T-helper 2 cell treated with Interferon-gamma antibody and Interleukin-4, amounts not matched to agents 5 μg/mL and 100 μg/mL, for 36 hours (primary cell): ENCODE results near the gene POLN.

Experiments
- DNase-seq: peaks from one replicate; pipeline ENCODE4 v3.0.0; 2021; ENCODE audit warnings: low spot score
- H3K27ac Mint-ChIP-seq: one replicate; pipeline ENCODE4 v1.8.0; 2021; ENCODE audit warnings: mild to moderate bottlenecking, mixed read lengths
- H3K27me3 Mint-ChIP-seq: one replicate; pipeline ENCODE4 v1.8.0; 2021; ENCODE audit warnings: low read depth, mixed read lengths
- H3K36me3 Mint-ChIP-seq: one replicate; pipeline ENCODE4 v1.8.0; 2021; ENCODE audit warnings: low read depth, mixed read lengths
- H3K4me1 Mint-ChIP-seq: one replicate; pipeline ENCODE4 v1.8.0; 2021; ENCODE audit warnings: low read depth, mixed read lengths
- H3K4me3 Mint-ChIP-seq: one replicate; pipeline ENCODE4 v1.8.0; 2022; ENCODE audit warnings: mild to moderate bottlenecking, moderate library complexity, mixed read lengths
- H3K9me3 Mint-ChIP-seq: one replicate; pipeline ENCODE4 v1.8.0; 2021; ENCODE audit warnings: mixed read lengths

Gene POLN

DNA sequence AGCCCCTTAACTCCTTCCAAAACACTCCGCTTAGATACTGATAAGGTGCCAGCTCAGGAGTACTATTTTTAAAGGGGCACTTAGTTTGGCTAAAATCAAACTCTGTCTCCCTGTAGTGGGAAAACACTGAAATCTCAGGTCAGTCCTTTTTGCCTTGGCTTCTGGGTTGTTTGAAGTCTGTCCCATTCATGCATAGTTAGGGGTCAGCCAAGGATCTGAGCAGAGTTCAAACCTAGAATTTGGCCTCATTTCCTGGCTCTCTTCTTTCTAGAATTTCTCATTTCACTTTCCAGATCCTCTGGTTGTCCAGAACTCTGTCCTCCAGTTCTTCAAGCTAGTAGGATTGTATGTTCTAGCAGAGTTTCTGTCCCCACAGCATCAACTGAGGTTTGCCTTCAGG is 151.3 kb downstream of the POLN start:
- Mint-ChIP-seq H3K36me3 (no peaks in the 10 kb centered on the region), H3K9me3 (no peaks in the 10 kb centered on the region), H3K27me3 (peaks cover 11% of the 10 kb centered on the region), H3K27ac (no peak overlapping the region), H3K4me3 (no peak overlapping the region), H3K4me1 (no peaks in the 10 kb centered on the region)
- no peak for DNase-seq

DNA sequence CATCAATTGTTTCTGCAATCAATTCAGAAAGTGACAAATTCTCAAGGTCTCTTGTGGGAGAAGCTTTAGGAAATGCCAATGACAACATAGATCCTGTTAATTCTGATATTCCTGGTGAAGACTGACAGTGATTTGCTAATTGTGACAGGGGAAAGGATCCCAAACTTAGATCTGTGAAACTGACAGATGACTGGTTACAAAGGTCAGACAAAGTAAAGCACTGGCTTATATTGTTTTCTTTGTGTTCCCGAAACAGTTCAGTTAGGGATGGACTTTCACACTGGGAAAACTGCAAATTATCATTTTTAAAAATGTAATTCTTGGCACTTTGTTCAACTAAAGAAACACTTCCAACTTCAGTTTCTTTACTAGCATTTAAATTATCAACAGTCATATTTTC is 152.7 kb downstream of the POLN start:
- H3K36me3 Mint-ChIP-seq = no peaks in the 10 kb centered on the region
- H3K4me3 Mint-ChIP-seq = no peak overlapping the region
- no peaks in the 10 kb centered on the region for H3K9me3 Mint-ChIP-seq
- no peak for DNase-seq
- no peaks in the 10 kb centered on the region for H3K4me1 Mint-ChIP-seq
- peaks cover 14% of the 10 kb centered on the region for H3K27me3 Mint-ChIP-seq
- H3K27ac Mint-ChIP-seq = no peak overlapping the region

DNA sequence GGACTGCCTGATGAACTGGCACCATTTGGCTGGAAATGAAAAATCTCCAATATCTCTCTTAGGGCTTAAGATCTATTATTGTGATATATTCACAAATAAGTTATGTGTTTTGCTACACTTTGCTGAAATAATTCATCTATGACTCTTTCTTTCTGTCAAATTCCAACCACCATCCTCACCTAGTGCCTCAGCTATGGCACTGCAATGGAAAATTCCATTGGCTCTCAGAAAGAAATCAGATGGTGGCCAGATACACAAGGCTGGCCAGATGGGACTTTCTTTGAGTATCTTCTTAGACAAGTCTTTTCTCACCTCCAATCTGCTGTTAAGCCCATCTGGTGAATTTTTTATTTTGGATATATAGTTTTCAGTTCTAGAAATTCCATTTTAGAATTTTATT is 154.8 kb downstream of the POLN start:
- H3K27ac Mint-ChIP-seq = no peak overlapping the region
- no peak for DNase-seq
- no peak overlapping the region for H3K4me3 Mint-ChIP-seq
- H3K27me3 Mint-ChIP-seq = peaks cover 14% of the 10 kb centered on the region
- H3K4me1 Mint-ChIP-seq = no peaks in the 10 kb centered on the region
- H3K9me3 Mint-ChIP-seq = no peaks in the 10 kb centered on the region
- H3K36me3 Mint-ChIP-seq = no peaks in the 10 kb centered on the region

DNA sequence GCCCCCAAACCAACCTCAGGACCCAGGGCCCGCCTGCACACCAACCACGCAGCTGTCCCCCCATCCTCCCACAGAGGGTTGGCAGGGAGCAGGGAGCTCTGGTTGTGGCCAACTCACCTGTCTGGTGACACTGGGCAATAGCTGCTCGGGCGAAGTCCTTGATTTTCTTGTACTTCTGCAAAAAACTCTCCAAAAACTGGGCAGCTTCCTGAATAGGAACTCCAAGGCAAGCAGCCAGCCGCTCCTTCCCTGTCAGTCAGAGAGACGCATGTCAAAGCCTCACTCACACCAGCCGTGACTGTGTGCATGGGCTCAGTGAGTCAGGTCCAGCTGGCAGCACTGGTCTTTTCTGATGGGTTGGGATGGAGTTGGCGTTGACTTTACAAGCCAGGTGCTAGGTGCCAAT is 156.4 kb downstream of the POLN start:
- H3K27me3 Mint-ChIP-seq = peaks cover 14% of the 10 kb centered on the region
- no peaks in the 10 kb centered on the region for H3K4me1 Mint-ChIP-seq
- DNase-seq = no peak
- H3K27ac Mint-ChIP-seq = no peak overlapping the region
- no peaks in the 10 kb centered on the region for H3K36me3 Mint-ChIP-seq
- no peaks in the 10 kb centered on the region for H3K9me3 Mint-ChIP-seq
- H3K4me3 Mint-ChIP-seq = no peak overlapping the region

DNA sequence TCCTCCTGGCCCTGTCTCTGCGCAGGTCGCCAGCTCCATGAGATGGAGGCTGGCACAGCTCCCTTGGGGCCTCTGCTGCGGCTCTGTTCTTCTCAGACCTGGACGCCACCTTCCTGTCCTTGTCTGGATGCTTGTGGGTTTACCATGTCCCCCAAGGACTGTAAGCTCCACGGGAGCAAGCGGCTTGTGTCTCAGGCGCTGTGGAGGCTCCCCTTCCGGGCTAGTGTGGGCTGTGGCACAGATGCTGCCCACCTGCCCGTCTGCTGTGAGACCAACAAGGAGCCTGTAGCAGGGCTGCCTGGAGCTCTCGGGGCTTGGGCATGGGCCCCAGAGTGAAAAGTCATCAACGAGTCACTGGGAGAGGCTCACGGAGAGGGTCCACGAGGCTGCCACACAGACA is 157.6 kb downstream of the POLN start:
- DNase-seq = no peak
- Mint-ChIP-seq H3K27me3 (peaks cover 8% of the 10 kb centered on the region), H3K9me3 (no peaks in the 10 kb centered on the region), H3K4me3 (no peak overlapping the region), H3K36me3 (no peaks in the 10 kb centered on the region), H3K27ac (no peak overlapping the region), H3K4me1 (no peaks in the 10 kb centered on the region)

DNA sequence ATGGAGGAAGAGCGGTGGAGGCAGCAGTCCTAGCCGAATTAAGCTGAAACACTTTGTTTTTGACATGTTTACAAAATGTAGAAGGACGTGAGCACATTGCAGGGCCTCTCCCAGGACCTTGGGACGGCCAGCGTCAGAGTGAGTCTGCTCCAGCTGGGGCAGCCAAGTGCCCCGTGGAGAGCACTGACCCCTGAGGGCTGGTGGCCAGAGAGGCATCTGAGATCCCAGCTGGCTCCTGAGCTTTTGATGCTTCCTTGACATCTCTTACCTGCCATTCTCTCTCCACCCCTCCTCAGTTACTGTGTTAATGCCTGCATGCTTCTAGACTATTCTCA is 158.1 kb downstream of the POLN start:
- no peaks in the 10 kb centered on the region for H3K9me3 Mint-ChIP-seq
- no peak overlapping the region for H3K4me3 Mint-ChIP-seq
- H3K36me3 Mint-ChIP-seq = no peaks in the 10 kb centered on the region
- no peak for DNase-seq
- H3K27me3 Mint-ChIP-seq = peaks cover 8% of the 10 kb centered on the region
- H3K27ac Mint-ChIP-seq = no peak overlapping the region
- H3K4me1 Mint-ChIP-seq = no peaks in the 10 kb centered on the region

DNA sequence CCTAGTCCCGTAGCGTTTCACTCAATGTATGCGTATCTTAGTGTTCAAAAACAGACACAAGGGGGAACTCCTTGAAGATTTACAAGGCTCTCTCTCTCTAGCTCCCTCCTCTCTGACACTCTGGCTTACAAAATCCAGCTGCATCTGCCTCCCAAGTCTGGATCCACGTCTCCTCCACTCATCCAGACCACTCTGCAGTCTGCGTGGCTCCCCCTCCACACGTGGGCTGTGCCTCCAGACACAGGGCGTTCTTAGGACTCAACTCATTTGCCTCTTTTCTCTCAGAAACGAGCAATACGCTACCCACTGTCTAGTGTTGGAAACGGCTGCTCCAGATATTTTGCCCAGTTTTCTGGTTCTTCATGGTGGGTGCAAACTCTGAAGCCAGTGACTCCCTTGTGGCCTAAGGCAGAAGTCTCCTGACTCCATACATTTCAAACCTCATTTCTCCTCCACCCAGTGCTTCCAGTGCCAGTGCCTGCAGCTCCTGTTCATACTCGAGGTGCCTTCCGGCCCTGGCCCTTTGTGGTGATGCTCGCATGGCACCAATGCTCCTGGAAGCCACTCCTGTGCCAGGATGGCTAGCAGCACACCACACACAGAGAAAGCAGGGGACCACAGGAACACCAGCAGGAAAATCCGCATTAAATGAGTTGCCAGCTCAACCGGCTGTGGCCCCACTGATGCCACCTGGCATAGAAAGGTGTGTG is 158.7 kb downstream of the POLN start:
- no peak for DNase-seq

DNA sequence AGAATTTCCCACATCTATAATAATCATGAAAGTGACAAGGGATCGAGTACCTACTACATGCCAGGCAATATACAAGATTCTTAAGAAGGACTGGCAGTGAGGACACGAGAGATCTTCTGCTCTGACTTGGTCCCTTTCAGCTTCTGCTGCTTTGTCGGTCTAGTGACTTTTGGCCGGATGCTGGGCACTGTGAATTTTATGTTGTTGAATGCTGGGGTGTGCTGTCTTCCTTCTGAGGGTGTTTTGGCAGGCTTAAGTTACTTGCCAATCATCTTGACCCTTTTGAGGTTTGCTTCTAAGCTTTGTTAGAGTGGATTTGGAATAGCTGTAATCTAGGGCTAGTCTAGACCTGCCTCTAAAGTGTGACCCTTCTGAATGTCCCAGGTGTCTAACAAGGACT is 159.3 kb downstream of the POLN start:
- no peak overlapping the region for H3K27ac Mint-ChIP-seq
- no peaks in the 10 kb centered on the region for H3K9me3 Mint-ChIP-seq
- no peak for DNase-seq
- H3K4me3 Mint-ChIP-seq = no peak overlapping the region
- no peaks in the 10 kb centered on the region for H3K4me1 Mint-ChIP-seq
- H3K36me3 Mint-ChIP-seq = no peaks in the 10 kb centered on the region
- H3K27me3 Mint-ChIP-seq = peaks cover 4% of the 10 kb centered on the region

More for the DNA sequence above, 158.7 kb downstream of the POLN start:
- Mint-ChIP-seq H3K9me3 (no peaks in the 10 kb centered on the region), H3K4me1 (no peaks in the 10 kb centered on the region), H3K27me3 (peaks cover 5% of the 10 kb centered on the region), H3K27ac (no peak overlapping the region), H3K36me3 (no peaks in the 10 kb centered on the region), H3K4me3 (no peak overlapping the region)

DNA sequence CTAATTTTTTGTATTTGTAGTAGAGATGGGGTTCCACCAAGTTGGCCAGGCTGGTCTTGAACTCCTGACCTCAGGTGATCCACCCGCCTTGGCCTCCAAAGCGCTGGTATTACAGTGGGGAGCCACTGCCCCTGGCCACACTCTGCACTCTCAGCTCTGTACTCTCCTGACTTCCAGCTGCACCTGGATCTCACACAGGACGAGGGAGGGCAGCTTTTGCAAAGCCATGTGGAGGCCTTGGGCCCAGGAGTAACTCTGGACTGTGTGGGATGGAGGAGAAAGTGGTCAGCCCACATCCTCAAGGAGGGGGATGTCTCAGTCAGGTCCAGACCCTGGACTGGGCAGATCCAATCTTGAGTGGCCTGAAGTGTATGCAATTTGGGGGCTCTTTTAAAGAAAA is 159.8 kb downstream of the POLN start:
- DNase-seq = no peak
- H3K36me3 Mint-ChIP-seq = no peaks in the 10 kb centered on the region
- H3K27ac Mint-ChIP-seq = no peak overlapping the region
- H3K4me3 Mint-ChIP-seq = no peak overlapping the region
- no peaks in the 10 kb centered on the region for H3K4me1 Mint-ChIP-seq
- H3K9me3 Mint-ChIP-seq = no peaks in the 10 kb centered on the region
- H3K27me3 Mint-ChIP-seq = peaks cover 2% of the 10 kb centered on the region

DNA sequence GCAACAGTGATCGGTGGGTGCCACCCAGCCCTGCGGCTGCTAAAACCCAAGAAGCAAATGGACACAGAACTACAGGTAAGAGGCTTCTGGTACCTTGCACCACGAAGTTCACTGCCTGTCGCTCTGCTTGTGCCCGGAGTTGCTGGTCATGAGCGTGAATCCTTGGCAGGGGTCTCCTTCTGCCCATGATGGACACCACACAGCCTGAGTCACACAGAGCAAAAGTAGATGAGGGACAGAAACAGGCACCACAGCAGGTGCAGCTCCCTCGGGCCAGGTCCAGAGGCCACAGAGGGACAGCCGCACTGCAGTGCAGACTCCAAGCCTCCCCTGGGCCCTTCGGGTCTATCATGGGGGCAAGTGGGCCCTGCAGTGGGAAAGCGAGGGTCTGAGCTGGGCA is 160.4 kb downstream of the POLN start:
- Mint-ChIP-seq H3K27me3 (peaks cover 2% of the 10 kb centered on the region), H3K36me3 (no peaks in the 10 kb centered on the region), H3K4me3 (no peak overlapping the region), H3K27ac (no peak overlapping the region), H3K9me3 (no peaks in the 10 kb centered on the region), H3K4me1 (no peaks in the 10 kb centered on the region)
- DNase-seq = no peak

DNA sequence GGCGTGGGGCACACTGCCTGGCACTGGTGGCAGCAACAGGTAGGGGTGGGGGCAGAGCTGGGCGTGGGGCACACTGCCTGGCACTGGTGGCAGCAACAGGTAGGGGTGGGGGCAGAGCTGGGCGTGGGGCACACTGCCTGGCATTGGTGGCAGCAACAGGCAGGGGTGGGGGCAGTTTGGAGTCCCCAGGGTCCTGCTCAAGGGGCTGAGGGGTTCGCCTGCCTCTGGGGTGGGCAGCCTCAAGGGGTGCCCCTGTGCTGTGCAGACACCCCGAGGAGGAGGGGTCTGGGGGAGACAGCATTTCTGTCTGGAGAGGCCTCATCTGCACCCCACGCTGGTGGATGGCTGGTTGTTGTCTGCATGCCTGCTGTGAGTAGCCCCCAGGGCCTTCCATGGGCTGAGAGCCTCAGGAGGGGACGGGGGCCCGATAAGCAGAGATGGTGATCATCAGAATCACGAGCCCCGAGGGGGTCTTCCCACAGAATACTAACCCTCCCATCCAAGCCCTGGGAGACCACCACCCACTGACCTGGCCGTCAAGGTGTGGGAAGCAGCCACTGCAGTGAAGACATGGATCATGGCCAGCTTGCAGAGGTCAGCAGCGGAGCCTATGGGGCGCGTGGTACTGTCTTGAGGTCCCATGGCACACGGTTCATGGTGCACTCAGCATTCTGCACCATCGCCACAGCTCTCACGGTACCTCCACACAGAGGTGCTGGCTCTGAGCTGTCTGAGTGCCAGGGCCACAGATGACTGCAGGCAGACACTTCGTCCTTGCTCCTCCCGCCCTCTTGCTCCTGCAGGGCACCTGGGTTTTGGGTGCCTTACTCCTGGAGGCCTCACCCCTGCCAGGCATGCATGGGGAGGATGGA is 161.3 kb downstream of the POLN start:
- Mint-ChIP-seq H3K4me3 (no peak overlapping the region), H3K9me3 (no peaks in the 10 kb centered on the region), H3K27ac (no peak overlapping the region), H3K27me3 (peaks cover 2% of the 10 kb centered on the region), H3K36me3 (no peaks in the 10 kb centered on the region), H3K4me1 (no peaks in the 10 kb centered on the region)
- DNase-seq = no peak

DNA sequence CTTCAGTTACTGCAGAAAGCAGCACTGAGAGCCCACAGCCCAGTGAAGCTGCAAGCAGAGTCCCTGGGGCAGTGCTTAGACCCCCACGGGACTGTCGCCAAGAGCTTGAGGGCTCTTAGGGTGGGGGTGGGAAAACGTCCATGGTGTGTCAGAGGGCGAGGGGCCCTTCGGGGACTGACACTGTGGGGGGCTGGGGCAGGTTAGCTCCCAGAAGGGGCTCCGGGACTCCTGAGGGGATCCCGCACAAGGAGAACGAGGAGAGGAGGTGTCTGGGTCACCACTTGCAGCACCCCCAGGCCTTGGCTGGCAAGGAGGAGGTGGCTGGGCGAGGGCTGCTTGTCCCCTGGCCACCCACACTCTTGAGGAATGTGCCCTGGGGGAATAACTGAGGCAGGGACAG is 162.0 kb downstream of the POLN start:
- Mint-ChIP-seq H3K27ac (no peak overlapping the region), H3K4me1 (no peaks in the 10 kb centered on the region), H3K27me3 (peaks cover 2% of the 10 kb centered on the region), H3K4me3 (no peak overlapping the region), H3K9me3 (no peaks in the 10 kb centered on the region), H3K36me3 (no peaks in the 10 kb centered on the region)
- DNase-seq = no peak

DNA sequence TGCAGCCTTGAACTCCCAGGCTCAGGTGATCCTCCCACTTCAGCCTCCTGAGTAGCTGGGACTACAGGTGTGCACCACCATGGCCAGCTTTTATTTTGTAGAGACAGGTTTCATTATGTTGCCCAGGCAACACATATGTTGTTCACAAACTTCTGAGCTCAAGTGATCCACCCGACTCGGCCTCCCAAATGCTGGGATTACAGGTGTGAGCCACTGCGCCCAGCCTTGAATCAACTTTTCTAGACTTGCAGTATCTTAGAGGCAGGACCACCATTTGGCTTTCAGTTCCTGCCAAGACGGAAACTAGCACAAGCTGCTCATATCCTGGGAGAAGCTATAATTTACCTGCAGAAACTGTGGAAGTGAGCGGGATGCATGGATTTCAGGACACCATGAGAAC is 162.9 kb downstream of the POLN start:
- H3K27me3 Mint-ChIP-seq = no peaks in the 10 kb centered on the region
- no peak overlapping the region for H3K27ac Mint-ChIP-seq
- H3K36me3 Mint-ChIP-seq = no peaks in the 10 kb centered on the region
- no peaks in the 10 kb centered on the region for H3K9me3 Mint-ChIP-seq
- H3K4me1 Mint-ChIP-seq = no peaks in the 10 kb centered on the region
- no peak for DNase-seq
- H3K4me3 Mint-ChIP-seq = no peak overlapping the region

DNA sequence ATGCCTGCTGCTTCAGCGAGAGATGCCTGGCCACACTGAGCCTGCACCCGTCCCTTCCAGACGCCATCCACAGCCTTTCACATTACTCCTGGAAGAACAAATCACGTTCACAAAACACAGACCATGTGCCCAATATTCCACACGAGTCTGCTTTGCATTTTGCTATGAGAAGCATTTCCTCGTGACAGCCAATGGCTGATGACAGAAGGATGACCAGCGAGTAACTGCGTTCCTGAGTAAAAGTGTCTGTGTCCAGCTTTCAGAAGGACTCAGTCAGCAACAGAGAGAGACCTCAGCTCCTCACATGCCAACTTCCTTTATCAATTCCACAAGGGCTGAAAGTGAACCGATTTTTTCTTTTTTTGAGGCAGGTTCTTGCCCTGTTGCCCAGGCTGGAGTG is 163.3 kb downstream of the POLN start:
- H3K4me1 Mint-ChIP-seq = no peaks in the 10 kb centered on the region
- no peak overlapping the region for H3K27ac Mint-ChIP-seq
- no peaks in the 10 kb centered on the region for H3K27me3 Mint-ChIP-seq
- no peaks in the 10 kb centered on the region for H3K9me3 Mint-ChIP-seq
- H3K36me3 Mint-ChIP-seq = no peaks in the 10 kb centered on the region
- DNase-seq = no peak
- no peak overlapping the region for H3K4me3 Mint-ChIP-seq
